ENCODE measurements around the gene OSBPL6.

GRCh38 chr2:178267660-178268059 lies 73.3 kb downstream of the OSBPL6 start:
- no peak for TF ChIP-seq CTCF (IDR thresholded peaks at IDR 0.05 in 8 of 11, conservative IDR thresholded peaks at IDR 0.05 in 3 of 11)
- TF ChIP-seq POLR2A (IDR thresholded peaks at IDR 0.05) = no peak
- no peak for TF ChIP-seq POLR2AphosphoS5 (IDR thresholded peaks at IDR 0.05)
